ENCODE results near the gene BTF3L4. TPM values are rescaled to one million over a fixed set of nuclear protein-coding genes. Genes with fewer than 3 reads are reported as not detected.
"Not testable (repeated sequence)": the region's sequence is repeated elsewhere in the genome, so short reads cannot be mapped to it uniquely, and the experiment has no call there.

The BTF3L4 gene
- total RNA-seq = 44.9 and 47.5 TPM in 2 replicates

DNA sequence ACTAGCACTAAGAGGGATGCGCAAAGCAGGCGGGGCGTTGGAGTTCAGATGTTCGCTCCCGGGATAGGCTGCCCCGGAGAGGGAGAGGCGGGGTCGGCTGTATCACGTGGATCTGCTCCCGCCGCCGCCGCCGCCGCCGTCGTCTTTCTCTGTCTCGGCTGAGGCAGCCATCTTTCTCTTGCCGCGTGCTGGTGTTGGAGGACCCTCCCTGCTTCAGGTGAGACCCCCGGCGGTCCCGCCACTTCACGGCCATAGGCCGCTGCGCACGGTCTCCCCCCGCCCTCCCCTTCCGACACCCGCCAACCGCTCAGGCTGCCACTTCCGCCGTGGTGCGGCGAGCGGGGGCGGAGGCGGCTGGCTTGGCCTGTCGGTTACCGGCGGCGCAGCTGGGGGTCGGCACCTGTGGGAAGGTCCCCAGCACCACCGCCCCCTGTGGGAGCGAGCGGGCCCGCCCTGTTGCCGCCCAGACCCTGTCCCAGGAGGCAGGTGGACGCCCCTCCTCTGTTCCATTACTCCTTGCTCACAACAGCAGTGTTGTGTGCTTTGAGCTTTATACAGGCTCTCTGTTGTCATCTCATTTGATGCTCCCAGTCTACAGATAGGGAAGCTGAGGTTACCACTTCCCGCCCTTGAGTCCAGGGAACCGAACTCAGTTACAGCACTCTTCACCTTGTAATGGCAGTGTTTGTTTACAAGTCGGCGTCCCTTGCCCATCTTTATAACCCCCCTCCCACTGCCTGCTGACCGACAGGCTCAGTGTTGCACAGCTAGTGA, at the start of gene BTF3L4:
Gene BTF3L4, plus strand, starts transcription at position 133 of the 774 bp plus-strand sequence. CDS start 3,553 bp downstream, outside the sequence.
- Mint-ChIP-seq H3K36me3 (ENCODE audit: low read depth) (peaks cover 26% of the 10 kb centered on the region), H3K27me3 (ENCODE audit: insufficient read depth) (no peaks in the 10 kb centered on the region), H3K27ac (peak within 1 kb of the TSS; percentile 100), H3K9me3 (no peaks in the 10 kb centered on the region), H3K4me1 (ENCODE audit: low read depth) (peaks cover 72% of the 10 kb centered on the region), H3K4me3 (peak within 1 kb of the TSS; percentile 100)
- DNase-seq (ENCODE audit: low spot score) = peak; percentile 92
- intact Hi-C loops (cut with micrococcal nuclease) = loop anchor here (1.0 to 10.0 kb wide), 16 partner anchors 23 to 1996 kb away; partner anchors contain the start of genes CC2D1B, CPT2, EPS15 and IFT25

DNA sequence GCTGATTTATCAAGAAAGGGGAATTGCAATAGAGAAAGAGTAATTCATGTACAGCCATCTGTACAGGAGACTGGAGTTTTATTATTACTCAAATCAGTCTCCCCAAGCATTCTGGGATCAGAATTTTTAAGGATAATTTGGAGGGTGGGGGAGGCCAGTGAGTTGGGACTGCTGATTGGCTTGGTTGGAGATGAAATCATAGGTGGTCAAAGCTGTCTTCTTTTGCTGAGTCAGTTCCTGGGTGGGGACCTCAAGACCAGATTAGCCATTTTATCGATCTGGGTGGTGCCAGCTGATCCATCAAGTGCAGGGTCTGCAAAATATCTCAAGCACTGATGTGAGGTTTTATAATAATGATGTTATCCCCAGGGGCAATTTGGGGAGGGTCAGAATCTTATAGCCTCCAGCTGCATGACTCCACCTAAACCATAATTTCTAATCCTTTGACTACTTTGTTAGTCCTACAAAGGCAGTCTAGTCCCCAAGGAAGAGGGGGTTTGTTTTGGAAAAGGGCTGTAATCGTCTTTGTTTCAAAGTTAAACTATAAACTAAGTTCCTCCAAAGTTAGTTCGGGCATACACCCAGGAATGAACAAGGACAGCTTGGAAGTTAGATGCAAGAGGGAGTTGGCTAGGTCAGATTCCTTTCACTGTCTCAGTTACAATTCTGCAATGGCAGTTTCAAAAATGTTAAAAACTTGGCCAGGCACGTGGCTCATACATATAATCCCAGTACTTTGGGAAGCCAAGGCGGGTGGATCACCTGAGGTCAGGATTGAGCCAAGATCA, 48.7 kb upstream of the BTF3L4 start:
- peaks cover 23% of the 10 kb centered on the region for H3K27me3 Mint-ChIP-seq (ENCODE audit: insufficient read depth)
- H3K36me3 Mint-ChIP-seq (ENCODE audit: low read depth) = no peaks in the 10 kb centered on the region
- no peak overlapping the region for H3K4me3 Mint-ChIP-seq
- no peak overlapping the region for H3K27ac Mint-ChIP-seq
- no peaks in the 10 kb centered on the region for H3K9me3 Mint-ChIP-seq
- intact Hi-C loops (cut with micrococcal nuclease) = no loop called here
- DNase-seq (ENCODE audit: low spot score) = no peak
- H3K4me1 Mint-ChIP-seq (ENCODE audit: low read depth) = no peaks in the 10 kb centered on the region

DNA sequence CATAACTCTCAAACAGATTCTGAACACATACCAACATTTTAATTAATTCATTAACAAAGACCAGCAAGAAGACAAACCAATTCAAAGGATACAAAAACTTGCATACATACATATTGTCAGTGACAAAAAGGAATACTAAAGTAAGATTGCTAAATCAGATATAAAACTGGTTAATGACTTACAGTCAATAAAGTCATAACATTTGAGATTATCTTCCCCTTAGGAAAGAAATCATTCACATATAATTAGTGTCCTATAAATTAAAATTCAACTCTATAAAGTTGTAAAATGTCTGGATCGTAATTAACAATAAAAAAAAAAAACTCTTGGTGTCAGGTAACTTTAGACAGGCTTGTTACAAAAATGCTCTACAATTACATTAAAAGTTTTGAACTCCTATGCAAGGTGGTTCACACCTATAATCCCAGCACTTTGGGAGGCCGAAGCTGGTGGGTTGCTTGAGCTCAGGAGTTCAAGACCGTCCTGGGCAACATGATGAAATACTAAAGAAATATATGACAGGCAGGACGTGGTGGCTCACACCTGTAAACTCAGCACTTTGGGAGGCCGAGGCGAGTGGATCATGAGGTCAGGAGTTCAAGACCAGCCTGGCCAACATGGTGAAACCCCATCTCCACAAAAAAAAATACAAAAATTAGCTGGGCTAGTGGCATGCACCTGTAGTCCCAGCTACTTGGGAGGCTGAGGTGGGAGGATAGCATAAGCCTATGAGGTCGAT, 47.9 kb upstream of the BTF3L4 start:
- Mint-ChIP-seq H3K36me3 (ENCODE audit: low read depth) (no peaks in the 10 kb centered on the region), H3K27ac (no peak overlapping the region), H3K4me1 (ENCODE audit: low read depth) (no peaks in the 10 kb centered on the region), H3K9me3 (no peaks in the 10 kb centered on the region), H3K4me3 (no peak overlapping the region), H3K27me3 (ENCODE audit: insufficient read depth) (peaks cover 21% of the 10 kb centered on the region)
- no peak for DNase-seq (ENCODE audit: low spot score)
- intact Hi-C loops (cut with micrococcal nuclease) = no loop called here

DNA sequence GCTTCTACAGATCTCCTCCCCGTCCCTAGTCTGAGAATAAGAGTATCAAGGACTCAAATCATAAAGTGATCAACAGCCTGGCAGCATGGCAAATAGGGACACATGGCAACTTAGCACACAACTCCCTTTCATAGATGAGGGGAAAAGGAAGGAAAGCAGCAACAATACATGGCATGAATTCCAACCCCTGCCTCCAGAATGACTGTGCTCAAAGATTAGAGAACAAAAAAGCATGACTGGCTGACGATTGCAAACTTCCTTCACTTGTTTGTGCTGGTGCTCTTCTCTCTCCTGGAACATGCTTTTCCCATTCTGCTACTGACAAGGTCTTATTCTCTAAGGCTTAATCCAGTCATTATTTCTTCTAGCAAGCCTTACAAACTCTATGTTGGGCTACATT, 34.0 kb upstream of the BTF3L4 start:
- H3K4me3 Mint-ChIP-seq = no peak overlapping the region
- intact Hi-C loops (cut with micrococcal nuclease) = no loop called here

DNA sequence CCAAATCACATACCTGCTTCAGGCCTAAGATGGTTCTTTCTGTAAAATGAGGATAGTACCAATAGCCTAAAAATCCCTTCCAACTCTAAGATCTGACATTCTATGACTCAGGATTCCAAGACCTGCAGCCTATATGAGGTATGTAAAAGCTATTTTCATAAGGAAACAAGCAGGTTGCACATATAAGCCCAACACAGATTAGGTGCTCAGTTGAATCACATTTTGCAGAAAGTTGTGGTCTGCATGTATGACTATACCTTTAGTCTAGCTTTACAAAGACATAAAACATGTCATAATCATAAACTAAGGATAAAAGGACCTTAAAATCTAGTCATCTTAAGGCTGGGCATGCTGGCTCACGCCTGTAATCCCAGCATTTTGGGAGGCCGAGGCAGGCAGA, 29.8 kb upstream of the BTF3L4 start:
- H3K27ac Mint-ChIP-seq = no peak overlapping the region
- H3K4me1 Mint-ChIP-seq (ENCODE audit: low read depth) = peaks cover 18% of the 10 kb centered on the region
- no peak overlapping the region for H3K4me3 Mint-ChIP-seq
- H3K27me3 Mint-ChIP-seq (ENCODE audit: insufficient read depth) = no peaks in the 10 kb centered on the region
- H3K36me3 Mint-ChIP-seq (ENCODE audit: low read depth) = peaks cover 36% of the 10 kb centered on the region
- no peaks in the 10 kb centered on the region for H3K9me3 Mint-ChIP-seq
- intact Hi-C loops (cut with micrococcal nuclease) = no loop called here
- DNase-seq (ENCODE audit: low spot score) = no peak

More for the DNA sequence above, 34.0 kb upstream of the BTF3L4 start:
- no peaks in the 10 kb centered on the region for H3K9me3 Mint-ChIP-seq
- H3K27me3 Mint-ChIP-seq (ENCODE audit: insufficient read depth) = no peaks in the 10 kb centered on the region
- H3K4me1 Mint-ChIP-seq (ENCODE audit: low read depth) = no peaks in the 10 kb centered on the region
- no peak for DNase-seq (ENCODE audit: low spot score)
- H3K36me3 Mint-ChIP-seq (ENCODE audit: low read depth) = peaks cover 37% of the 10 kb centered on the region
- H3K27ac Mint-ChIP-seq = no peak overlapping the region

DNA sequence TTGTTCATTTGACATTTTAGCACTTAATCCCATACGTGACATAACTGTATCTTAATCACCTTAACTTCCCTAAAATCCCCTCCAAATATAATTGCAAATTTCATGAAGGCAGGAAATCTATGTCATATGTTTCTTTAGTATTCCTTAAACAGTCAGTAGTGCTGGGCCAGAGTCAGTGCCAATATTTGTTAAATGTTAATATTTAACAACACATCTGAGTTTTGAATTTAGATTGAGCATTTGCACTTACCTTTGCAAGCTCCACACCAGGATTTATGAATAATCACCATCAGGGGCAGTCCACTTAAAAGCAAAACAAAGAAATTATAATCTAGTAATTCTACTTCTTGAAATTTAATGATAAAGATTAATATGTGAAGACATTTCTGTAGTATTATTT, 27.8 kb upstream of the BTF3L4 start:
- Mint-ChIP-seq H3K4me3 (no peak overlapping the region), H3K4me1 (ENCODE audit: low read depth) (peaks cover 31% of the 10 kb centered on the region), H3K27ac (no peak overlapping the region), H3K36me3 (ENCODE audit: low read depth) (peaks cover 39% of the 10 kb centered on the region), H3K9me3 (no peaks in the 10 kb centered on the region), H3K27me3 (ENCODE audit: insufficient read depth) (no peaks in the 10 kb centered on the region)
- DNase-seq (ENCODE audit: low spot score) = no peak
- intact Hi-C loops (cut with micrococcal nuclease) = no loop called here

DNA sequence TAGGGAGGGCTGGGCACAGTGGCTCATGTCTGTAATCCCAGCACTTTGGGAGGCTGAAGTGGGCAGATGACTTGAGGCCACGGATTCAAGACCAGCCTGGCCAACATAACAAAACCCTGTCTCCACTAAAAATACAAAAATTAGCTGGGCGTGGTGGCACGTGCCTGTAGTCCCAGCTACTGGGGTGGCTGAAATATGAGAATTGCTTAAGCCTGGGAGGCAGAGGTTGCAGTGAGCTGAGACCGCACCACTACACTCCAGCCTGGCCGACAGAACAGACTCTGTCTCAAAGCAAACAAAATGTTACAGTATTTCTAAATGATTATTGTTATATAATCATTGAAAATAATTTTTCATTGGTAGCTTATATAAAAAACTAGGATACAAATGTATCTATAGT, 27.3 kb upstream of the BTF3L4 start:
- Mint-ChIP-seq H3K36me3 (ENCODE audit: low read depth) (peaks cover 40% of the 10 kb centered on the region), H3K4me1 (ENCODE audit: low read depth) (peaks cover 33% of the 10 kb centered on the region)
- H3K27me3 Mint-ChIP-seq (ENCODE audit: insufficient read depth); DNase-seq (ENCODE audit: low spot score); intact Hi-C loops (cut with micrococcal nuclease); H3K27ac Mint-ChIP-seq; H3K9me3 Mint-ChIP-seq; H3K4me3 Mint-ChIP-seq: not testable (repeated sequence)

DNA sequence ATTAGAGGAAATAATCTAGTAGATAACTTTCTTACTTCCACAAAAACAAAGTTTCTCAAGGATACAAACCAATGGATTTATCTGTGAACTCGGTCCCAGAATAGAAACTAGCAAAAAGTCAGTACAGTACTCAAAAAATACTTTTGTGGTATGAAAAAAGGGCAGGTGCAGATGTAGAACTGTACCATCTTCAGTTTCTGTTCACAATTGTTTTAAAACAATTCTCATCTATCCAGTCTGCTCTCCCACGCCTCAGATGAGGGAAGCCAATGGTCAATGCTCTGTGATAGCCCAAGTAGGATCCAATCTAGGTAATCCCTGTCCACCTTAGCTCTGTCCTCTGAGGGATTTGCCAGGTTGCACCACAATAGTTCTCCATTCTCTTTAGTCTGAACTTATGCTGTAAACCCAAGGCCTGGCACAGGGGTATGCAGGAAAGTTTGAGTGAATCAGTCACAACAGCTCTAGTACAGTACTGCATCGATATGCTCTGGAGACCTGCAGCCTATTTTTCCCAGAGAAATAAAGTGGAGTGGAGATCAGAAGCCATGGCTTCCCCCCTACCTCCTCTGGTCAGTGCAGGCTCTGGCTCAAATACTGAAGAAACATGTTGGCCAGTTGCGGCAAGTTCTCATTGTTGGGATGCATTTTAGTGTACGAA, 23.8 kb upstream of the BTF3L4 start:
- peaks cover 39% of the 10 kb centered on the region for H3K36me3 Mint-ChIP-seq (ENCODE audit: low read depth)
- DNase-seq (ENCODE audit: low spot score) = no peak
- H3K27ac Mint-ChIP-seq = peak overlapping the region; percentile 89
- H3K27me3 Mint-ChIP-seq (ENCODE audit: insufficient read depth) = no peaks in the 10 kb centered on the region
- intact Hi-C loops (cut with micrococcal nuclease) = loop anchor here (2.0 to 10.0 kb wide), 3 partner anchors 333 to 797 kb away; partner anchors contain the start of gene RNF11
- H3K9me3 Mint-ChIP-seq = no peaks in the 10 kb centered on the region
- H3K4me1 Mint-ChIP-seq (ENCODE audit: low read depth) = peaks cover 39% of the 10 kb centered on the region
- H3K4me3 Mint-ChIP-seq = peak overlapping the region; percentile 93

DNA sequence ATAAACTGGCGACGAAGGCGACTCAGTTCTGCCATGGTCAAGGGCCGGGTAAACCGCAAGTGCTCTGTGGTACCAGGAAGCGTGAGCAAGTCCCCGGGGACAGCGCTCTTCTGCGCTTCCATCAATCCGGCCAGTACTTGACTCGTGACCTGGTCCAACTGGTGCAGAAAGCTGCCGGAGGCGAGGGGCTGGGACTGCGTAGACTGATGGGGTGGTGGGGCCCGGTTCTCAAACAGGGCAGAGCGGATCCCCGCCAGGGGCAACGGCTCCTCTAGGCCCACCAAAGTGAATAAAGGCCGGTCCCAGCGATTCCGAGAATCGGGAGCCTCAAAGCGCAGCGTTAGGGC, 23.3 kb upstream of the BTF3L4 start:
- no peak for DNase-seq (ENCODE audit: low spot score)
- Mint-ChIP-seq H3K4me1 (ENCODE audit: low read depth) (peaks cover 39% of the 10 kb centered on the region), H3K36me3 (ENCODE audit: low read depth) (peaks cover 39% of the 10 kb centered on the region), H3K9me3 (no peaks in the 10 kb centered on the region), H3K27me3 (ENCODE audit: insufficient read depth) (no peaks in the 10 kb centered on the region), H3K4me3 (peak overlapping the region; percentile 93), H3K27ac (peak overlapping the region; percentile 89)
- intact Hi-C loops (cut with micrococcal nuclease) = loop anchor here (1.0 to 10.0 kb wide), 6 partner anchors 24 to 798 kb away; partner anchors contain the start of genes BTF3L4, NRDC and RNF11

DNA sequence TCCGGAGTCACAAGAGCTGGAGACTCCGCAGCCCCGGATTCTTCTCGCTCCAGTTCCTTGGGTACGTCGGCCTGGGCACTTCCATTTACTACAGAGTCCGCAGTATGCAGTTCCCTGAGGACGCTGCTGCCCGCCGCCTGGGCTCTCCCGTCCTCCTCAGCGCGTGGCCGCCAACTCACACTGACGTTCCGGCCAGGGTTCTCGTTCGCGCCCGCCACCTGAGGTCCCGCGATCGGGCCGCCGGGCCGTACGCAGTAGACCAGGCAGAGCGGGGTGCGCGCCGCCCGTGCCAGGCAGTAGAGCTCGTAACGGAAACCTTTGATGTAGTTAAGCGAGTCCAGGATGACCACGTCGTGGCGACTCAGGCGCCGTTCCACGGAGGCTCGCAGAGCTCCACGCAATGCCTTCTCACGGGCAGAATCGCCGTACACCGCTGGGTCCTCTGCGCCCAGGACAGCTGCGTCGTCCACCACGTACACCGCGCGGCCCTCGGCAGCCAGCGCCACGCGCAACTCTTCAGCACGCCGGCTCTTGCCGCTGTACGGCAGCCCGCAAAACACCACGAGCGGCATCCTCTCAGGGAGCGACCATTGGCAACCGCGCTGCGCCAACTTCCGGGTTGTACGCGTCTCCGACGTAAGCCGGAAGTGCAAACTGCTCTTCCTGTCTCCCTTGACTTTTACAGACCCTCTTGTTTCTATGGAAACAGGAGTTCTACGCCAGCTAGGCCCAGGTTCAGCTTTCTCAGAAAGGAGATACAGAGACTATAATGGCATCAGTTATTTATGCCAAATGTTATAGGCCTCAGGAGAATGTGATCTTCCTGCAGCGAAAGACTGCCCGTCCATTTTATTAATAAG, 22.7 kb upstream of the BTF3L4 start, which contains the start of gene KTI12:
Gene KTI12, minus strand, starts transcription at position 621 of the 860 bp plus-strand sequence. Its CDS starts 49 bp downstream, at position 572.
- intact Hi-C loops (cut with micrococcal nuclease) = loop anchor here (1.0 to 10.0 kb wide), 6 partner anchors 23 to 799 kb away; partner anchors contain the start of genes BTF3L4, NRDC and RNF11
- peak; percentile 84 for DNase-seq (ENCODE audit: low spot score)
- H3K36me3 Mint-ChIP-seq (ENCODE audit: low read depth) = peaks cover 43% of the 10 kb centered on the region
- peak within 1 kb of the TSS; percentile 89 for H3K27ac Mint-ChIP-seq
- peaks cover 39% of the 10 kb centered on the region for H3K4me1 Mint-ChIP-seq (ENCODE audit: low read depth)
- no peaks in the 10 kb centered on the region for H3K27me3 Mint-ChIP-seq (ENCODE audit: insufficient read depth)
- peak within 1 kb of the TSS; percentile 93 for H3K4me3 Mint-ChIP-seq
- no peaks in the 10 kb centered on the region for H3K9me3 Mint-ChIP-seq

DNA sequence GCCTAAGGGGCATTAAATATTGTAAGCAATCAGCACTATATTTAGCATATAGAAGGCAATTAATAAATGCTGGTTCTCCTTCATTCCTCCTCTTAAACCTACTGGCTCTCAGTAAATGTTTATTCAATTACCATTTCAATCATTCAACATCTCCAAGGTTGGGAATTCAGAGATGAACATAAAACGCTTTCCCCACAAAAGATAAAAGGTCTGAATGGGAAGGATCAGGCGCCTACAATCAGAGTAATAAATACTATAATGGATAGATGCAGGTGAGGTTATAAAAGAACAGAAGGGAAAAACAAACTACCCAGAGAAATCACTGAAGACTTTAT, 22.1 kb upstream of the BTF3L4 start:
- no peak for DNase-seq (ENCODE audit: low spot score)
- intact Hi-C loops (cut with micrococcal nuclease) = loop anchor here (5.0 to 10.0 kb wide), 2 partner anchors 668 to 799 kb away; partner anchors contain the start of gene RNF11
- H3K9me3 Mint-ChIP-seq = no peaks in the 10 kb centered on the region
- peaks cover 39% of the 10 kb centered on the region for H3K4me1 Mint-ChIP-seq (ENCODE audit: low read depth)
- peak overlapping the region; percentile 93 for H3K4me3 Mint-ChIP-seq
- H3K27me3 Mint-ChIP-seq (ENCODE audit: insufficient read depth) = no peaks in the 10 kb centered on the region
- H3K27ac Mint-ChIP-seq = peak overlapping the region; percentile 89
- H3K36me3 Mint-ChIP-seq (ENCODE audit: low read depth) = peaks cover 45% of the 10 kb centered on the region
